Measurements from ENCODE around the gene WDR90. TPM values are rescaled to one million over a fixed set of nuclear protein-coding genes. Genes with fewer than 3 reads are reported as not detected.

The WDR90 gene
- total RNA-seq, 4 donors from 2014 or later: 7.2 to 26.5 (median 15.8) TPM

DNA sequence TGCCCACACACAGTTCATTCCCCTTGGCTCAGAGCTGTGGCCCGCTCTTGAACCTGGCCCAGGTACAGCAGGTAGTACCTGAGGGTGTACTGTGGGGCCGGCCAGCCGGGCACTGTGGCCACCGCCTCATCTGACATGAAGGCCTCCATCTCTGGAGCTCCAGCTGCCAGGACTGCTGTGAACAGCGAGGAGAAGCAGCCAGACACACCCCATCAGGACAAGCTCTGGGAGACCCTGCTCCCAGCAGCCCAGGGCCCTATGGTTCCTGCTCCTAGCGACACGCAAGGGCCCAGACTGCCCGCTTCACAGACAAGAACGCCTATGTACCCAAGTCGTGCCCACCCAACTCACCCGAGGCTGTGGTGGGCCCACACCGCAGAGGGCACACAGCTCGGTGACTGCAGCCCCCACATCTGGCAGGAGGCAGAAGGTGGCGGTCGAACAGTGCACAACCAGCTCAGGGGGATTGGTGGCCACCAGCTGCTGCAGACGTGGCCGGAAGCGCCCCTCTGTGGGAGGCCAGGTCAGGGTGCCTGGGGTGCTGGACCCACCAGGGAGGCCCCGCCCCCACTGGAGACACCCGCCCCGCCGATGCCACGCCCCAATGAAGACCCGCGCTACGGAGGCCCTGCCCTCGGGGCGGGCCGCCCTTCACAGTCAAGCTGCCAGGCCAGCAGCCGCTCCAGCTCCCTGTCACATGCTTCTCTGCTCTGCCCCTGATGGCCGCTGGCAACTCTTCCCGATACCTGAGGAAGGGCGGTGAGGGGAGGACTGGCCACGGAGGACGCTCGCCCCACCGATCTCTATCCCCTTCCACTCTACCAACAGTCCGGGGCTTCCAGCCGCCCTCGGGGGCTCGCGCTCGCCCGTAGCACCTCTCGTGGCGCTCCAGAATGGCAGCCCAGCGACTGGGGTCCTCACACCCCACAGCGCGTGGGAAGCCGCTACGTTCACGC is 30.0 kb downstream of the WDR90 start:
- Histone ChIP-seq H3K36me3 (peaks cover 11 to 26% (median 15%) of the 10 kb centered on the region in 3 donors), H3K27me3 (peaks cover 0 to 33% (median 0%) of the 10 kb centered on the region in 4 donors), H3K4me1 (peaks cover 59 to 89% (median 70%) of the 10 kb centered on the region in 3 donors), H3K9me3 (no peaks in the 10 kb centered on the region), H3K27ac (peak overlapping the region; percentile 60 to 97 (median 86)), H3K4me3 (peak overlapping the region; percentile 69 to 98 (median 88))
- WGBS, 2 donors: 48 to 70% methylated on average over 2 to 6 of the region's 52 CpGs
- intact Hi-C loops (cut with DNase I): no loop called here
- TF ChIP-seq, protein P1, sequence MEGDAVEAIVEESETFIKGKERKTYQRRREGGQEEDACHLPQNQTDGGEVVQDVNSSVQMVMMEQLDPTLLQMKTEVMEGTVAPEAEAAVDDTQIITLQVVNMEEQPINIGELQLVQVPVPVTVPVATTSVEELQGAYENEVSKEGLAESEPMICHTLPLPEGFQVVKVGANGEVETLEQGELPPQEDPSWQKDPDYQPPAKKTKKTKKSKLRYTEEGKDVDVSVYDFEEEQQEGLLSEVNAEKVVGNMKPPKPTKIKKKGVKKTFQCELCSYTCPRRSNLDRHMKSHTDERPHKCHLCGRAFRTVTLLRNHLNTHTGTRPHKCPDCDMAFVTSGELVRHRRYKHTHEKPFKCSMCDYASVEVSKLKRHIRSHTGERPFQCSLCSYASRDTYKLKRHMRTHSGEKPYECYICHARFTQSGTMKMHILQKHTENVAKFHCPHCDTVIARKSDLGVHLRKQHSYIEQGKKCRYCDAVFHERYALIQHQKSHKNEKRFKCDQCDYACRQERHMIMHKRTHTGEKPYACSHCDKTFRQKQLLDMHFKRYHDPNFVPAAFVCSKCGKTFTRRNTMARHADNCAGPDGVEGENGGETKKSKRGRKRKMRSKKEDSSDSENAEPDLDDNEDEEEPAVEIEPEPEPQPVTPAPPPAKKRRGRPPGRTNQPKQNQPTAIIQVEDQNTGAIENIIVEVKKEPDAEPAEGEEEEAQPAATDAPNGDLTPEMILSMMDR (IDR thresholded peaks at IDR 0.05): no peak
- TF ChIP-seq POLR2A (IDR thresholded peaks at IDR 0.05): no peak
- no peak for DNase-seq

DNA sequence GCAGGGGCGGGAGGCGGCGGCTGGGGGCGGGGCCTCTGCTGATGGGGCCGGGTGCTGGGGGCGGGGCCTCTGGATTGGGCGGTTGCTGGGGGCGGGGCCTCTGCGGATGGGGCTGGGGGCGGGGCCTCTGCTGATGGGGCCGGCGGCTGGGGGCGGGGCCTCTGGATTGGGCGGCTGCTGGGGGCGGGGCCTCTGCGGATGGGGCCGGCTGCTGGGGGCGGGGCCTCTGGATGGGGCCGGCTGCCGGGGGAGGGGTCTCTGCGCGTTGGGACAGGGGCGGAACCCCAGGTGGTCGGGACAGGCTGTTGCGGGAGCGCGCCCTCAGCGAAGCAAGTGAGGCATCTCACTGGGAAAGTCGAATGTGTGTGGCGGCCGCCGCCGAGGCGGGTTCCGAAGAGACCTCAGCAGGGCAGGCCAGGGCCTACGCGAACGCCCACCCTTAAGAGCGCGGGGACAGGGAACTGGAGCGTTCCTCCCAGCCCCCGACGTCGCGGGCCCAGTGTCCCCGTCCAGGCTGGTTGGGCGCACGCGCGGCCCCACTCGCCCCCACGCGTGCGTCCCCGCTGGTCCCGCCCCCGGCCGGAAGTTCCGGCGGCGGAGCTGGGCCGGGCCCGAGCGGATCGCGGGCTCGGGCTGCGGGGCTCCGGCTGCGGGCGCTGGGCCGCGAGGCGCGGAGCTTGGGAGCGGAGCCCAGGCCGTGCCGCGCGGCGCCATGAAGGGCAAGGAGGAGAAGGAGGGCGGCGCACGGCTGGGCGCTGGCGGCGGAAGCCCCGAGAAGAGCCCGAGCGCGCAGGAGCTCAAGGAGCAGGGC is 30.9 kb downstream of the WDR90 start, which contains the start of gene STUB1:
STUB1 (plus strand) TSS at position 597 of the 811 bp plus-strand sequence; CDS start at position 713, 116 bp downstream.
- DNase-seq: peak; percentile 67
- H3K4me1 ChIP-seq: peaks cover 65 to 88% (median 73%) of the 10 kb centered on the region in 3 donors

DNA sequence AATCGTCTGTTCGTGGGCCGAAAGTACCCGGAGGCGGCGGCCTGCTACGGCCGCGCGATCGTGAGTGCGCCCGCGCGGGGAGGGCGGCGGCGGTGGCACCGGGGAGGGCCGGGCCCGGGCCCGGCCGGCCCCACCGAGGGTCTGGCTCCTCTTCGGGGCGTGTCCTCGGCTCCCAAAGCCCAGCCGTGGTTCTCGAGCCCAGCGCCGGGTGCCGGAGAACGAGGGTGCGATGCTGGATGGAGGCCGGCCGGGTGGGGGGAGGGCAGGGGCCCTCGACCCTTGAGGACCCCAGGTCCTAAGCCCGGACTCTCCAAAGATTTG is 31.4 kb downstream of the WDR90 start:
- Histone ChIP-seq H3K36me3 (peaks cover 11 to 25% (median 15%) of the 10 kb centered on the region in 3 donors), H3K27me3 (peaks cover 0 to 28% (median 0%) of the 10 kb centered on the region in 4 donors), H3K9me3 (no peaks in the 10 kb centered on the region), H3K27ac (peak overlapping the region; percentile 90 to 97 (median 94)), H3K4me3 (peak overlapping the region; percentile 69 to 98 (median 88)), H3K4me1 (peaks cover 65 to 88% (median 76%) of the 10 kb centered on the region in 3 donors)
- DNase-seq: no peak
- TF ChIP-seq, protein P1 (IDR thresholded peaks at IDR 0.05): no peak
- TF ChIP-seq POLR2A (IDR thresholded peaks at IDR 0.05): no peak
- intact Hi-C loops (cut with DNase I): no loop called here
- whole genome bisulfite sequencing, 2 donors: no CpG with 5 or more reads among the region's 38 CpGs

More for the DNA sequence above, 30.9 kb downstream of the WDR90 start, which contains the start of gene STUB1:
- TF ChIP-seq, protein P1 (IDR thresholded peaks at IDR 0.05): peak in 2 of 6 experiments; percentile 5 to 16
- TF ChIP-seq POLR2A (IDR thresholded peaks at IDR 0.05): peak in 3 of 4 donors; percentile 64 to 83 (median 82)
- Histone ChIP-seq H3K36me3 (peaks cover 11 to 22% (median 15%) of the 10 kb centered on the region in 3 donors), H3K4me3 (peak within 1 kb of the TSS; percentile 69 to 98 (median 88)), H3K27ac (peak within 1 kb of the TSS; percentile 90 to 97 (median 94)), H3K9me3 (no peaks in the 10 kb centered on the region), H3K27me3 (peaks cover 0 to 33% (median 0%) of the 10 kb centered on the region in 4 donors)
- intact Hi-C loops (cut with DNase I): no loop called here
- 0% methylated on average over 4 of the region's 91 CpGs; no CpG with 5 or more reads in 1 of the 2 donors for WGBS, 2 donors

DNA sequence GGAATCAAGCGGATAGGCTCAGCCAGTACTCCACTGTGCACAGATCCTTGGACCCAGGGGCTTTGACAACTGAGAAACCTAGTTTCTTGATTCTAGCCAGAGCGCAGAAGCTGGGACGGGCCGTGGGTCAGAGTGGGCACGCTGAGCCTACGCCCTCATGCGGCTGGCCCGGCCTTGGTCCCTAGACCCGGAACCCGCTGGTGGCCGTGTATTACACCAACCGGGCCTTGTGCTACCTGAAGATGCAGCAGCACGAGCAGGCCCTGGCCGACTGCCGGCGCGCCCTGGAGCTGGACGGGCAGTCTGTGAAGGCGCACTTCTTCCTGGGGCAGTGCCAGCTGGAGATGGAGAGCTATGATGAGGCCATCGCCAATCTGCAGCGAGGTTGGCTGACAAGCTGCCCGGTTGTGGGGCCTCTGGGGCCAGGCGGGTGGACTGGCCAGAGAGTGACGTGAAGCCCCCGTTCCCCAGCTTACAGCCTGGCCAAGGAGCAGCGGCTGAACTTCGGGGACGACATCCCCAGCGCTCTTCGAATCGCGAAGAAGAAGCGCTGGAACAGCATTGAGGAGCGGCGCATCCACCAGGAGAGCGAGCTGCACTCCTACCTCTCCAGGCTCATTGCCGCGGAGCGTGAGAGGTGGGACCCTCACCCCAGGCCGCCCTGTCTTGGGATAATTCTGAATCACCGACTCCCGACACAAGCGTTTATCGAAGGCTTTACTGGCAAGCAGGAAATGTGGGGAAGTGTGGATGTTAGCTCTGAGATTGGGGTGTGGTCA is 32.0 kb downstream of the WDR90 start:
- H3K36me3 ChIP-seq: peaks cover 11 to 31% (median 15%) of the 10 kb centered on the region in 3 donors
- H3K4me3 ChIP-seq: peak overlapping the region; percentile 69 to 98 (median 88)
- peaks cover 62 to 88% (median 75%) of the 10 kb centered on the region in 3 donors for H3K4me1 ChIP-seq
- peaks cover 0 to 22% (median 0%) of the 10 kb centered on the region in 4 donors for H3K27me3 ChIP-seq
- intact Hi-C loops (cut with DNase I): no loop called here
- DNase-seq: no peak
- peak overlapping the region; percentile 90 to 97 (median 94) for H3K27ac ChIP-seq
- 40 to 52% methylated on average over 2 to 18 of the region's 44 CpGs for WGBS, 2 donors
- TF ChIP-seq POLR2A (IDR thresholded peaks at IDR 0.05): no peak
- TF ChIP-seq, protein P1 (IDR thresholded peaks at IDR 0.05): no peak
- H3K9me3 ChIP-seq: no peaks in the 10 kb centered on the region
